AG09309 (cell line): Measurements from ENCODE around the gene ACTN1.

Source experiments
- DNase-seq: peaks from one replicate; pipeline ENCODE4 v3.0.0-alpha.2; 2010; ENCODE audit warnings: low read depth
- H3K4me3 ChIP-seq: 2 replicates; pipeline ENCODE4 v1.5.1; 2011; ENCODE audit warnings: mild to moderate bottlenecking, low read depth, low read length, moderate library complexity; ENCODE audit not compliant: control insufficient read depth
- CTCF ChIP-seq: IDR thresholded peaks from 2 replicates; pipeline ENCODE4 v1.5.1; 2011; ENCODE audit warnings: mild to moderate bottlenecking, low read depth, low read length, inconsistent platforms; ENCODE audit not compliant: insufficient read depth, control insufficient read depth; ENCODE audit errors: missing control alignments

The ACTN1 gene

GRCh38 chr14:68919129-68919927 is 59.8 kb downstream of the ACTN1 start:
- H3K4me3 ChIP-seq: no peak overlapping the region
- no peak for TF ChIP-seq CTCF

GRCh38 chr14:68918612-68919011 is 60.5 kb downstream of the ACTN1 start:
- no peak for TF ChIP-seq CTCF
- H3K4me3 ChIP-seq: no peak overlapping the region
- no peak for DNase-seq

More at GRCh38 chr14:68919129-68919927, 59.8 kb downstream of the ACTN1 start:
- DNase-seq: no peak

GRCh38 chr14:68916358-68916941 is 62.7 kb downstream of the ACTN1 start:
- no peak overlapping the region for H3K4me3 ChIP-seq
- DNase-seq: no peak
- no peak for TF ChIP-seq CTCF

- no peak for TF ChIP-seq CTCF
- DNase-seq: no peak
- no peak overlapping the region for H3K4me3 ChIP-seq
These were observed 65.6 kb downstream of the ACTN1 start for GRCh38 chr14:68913516-68913915.

- H3K4me3 ChIP-seq: no peak overlapping the region
- DNase-seq: no peak
- peak; percentile 98 for TF ChIP-seq CTCF
These were observed 67.4 kb downstream of the ACTN1 start for GRCh38 chr14:68911594-68912227.

- TF ChIP-seq CTCF: no peak
- no peak overlapping the region for H3K4me3 ChIP-seq
- no peak for DNase-seq
These were observed 68.6 kb downstream of the ACTN1 start for GRCh38 chr14:68910540-68910939.
